Tibial nerve (tissue), 4 donors: ENCODE data around the gene URM1. TPM values are rescaled to one million over a fixed set of nuclear protein-coding genes. Genes with fewer than 3 reads are reported as not detected.

Experiments used
- DNase-seq, 2 donors: peaks; one replicate each; pipeline ENCODE4 v3.0.0-alpha.2; 2019; ENCODE audit warnings: low spot score in 2 of 2
- H3K27ac ChIP-seq, 4 donors: fragments of 200-600 bp; sonication (generic) in 3 of 4; one replicate each; pipeline ENCODE4 v1.5.1; 2017 to 2019; ENCODE audit warnings: mild to moderate bottlenecking in 1 of 4
- H3K27me3 ChIP-seq, 2 donors: fragments of 200-600 bp; sonication (generic) in 1 of 2; one replicate each; pipeline versions ENCODE4 v1.5.1 to v1.6.0; 2017 to 2019
- H3K36me3 ChIP-seq, 3 donors: fragments of 200-600 bp; sonication (generic); one replicate each; pipeline ENCODE4 v1.5.1; 2018 to 2019
- H3K4me1 ChIP-seq, 4 donors: fragments of 200-600 bp; sonication (generic) in 3 of 4; one replicate each; pipeline ENCODE4 v1.5.1; 2017 to 2019
- H3K4me3 ChIP-seq, 4 donors: fragments of 200-600 bp; sonication (generic) in 3 of 4; one replicate each; pipeline ENCODE4 v1.5.1; 2017 to 2019; ENCODE audit warnings: mild to moderate bottlenecking in 1 of 4, moderate library complexity in 1 of 4
- H3K9me3 ChIP-seq, 4 donors: fragments of 200-600 bp; sonication (generic) in 3 of 4; one replicate each; pipeline ENCODE4 v1.5.1; 2017 to 2019
- CTCF ChIP-seq, 5 experiments: fragments of 200-600 bp in 3 of 5; fragments of 450-650 bp in 2 of 5; sonication (generic) in 3 of 5; IDR thresholded peaks; one replicate each; pipeline ENCODE4 v1.5.1; 2016 to 2019; ENCODE audit warnings: antibody characterized with exemption in 5 of 5, mild to moderate bottlenecking in 3 of 5, moderate library complexity in 2 of 5
- EP300 ChIP-seq, 2 donors: sonication (generic); formaldehyde crosslinking; IDR thresholded peaks; one replicate each; pipeline ENCODE4 v1.6.1; 2017; ENCODE audit warnings: antibody characterized with exemption in 2 of 2, mild to moderate bottlenecking in 1 of 2
- POLR2A ChIP-seq, 2 donors: fragments of 450-650 bp; IDR thresholded peaks; one replicate each; pipeline ENCODE4 v1.6.1; 2017; ENCODE audit warnings: antibody characterized with exemption in 2 of 2, mild to moderate bottlenecking in 2 of 2, moderate library complexity in 2 of 2
- WGBS, 2 donors: methylation state at CpG; one replicate each; pipeline ENCODE4 v1.1.5; 2018; 5-methylcytosine and 5-hydroxymethylcytosine counted together
- total RNA-seq, 4 donors: library from RNA; depleted of rRNA; stranded (reverse); fragments of >200 nt; gene quantifications; one replicate each; pipeline ENCODE4 v1.1.0, GENCODE V29; 2016

The URM1 gene
- total RNA-seq, 4 donors from 2014 or later = 18.1 to 25.5 (median 23.2) TPM

- Histone ChIP-seq H3K27ac (no peak overlapping the region), H3K4me3 (no peak overlapping the region), H3K27me3 (no peaks in the 10 kb centered on the region), H3K4me1 (no peaks in the 10 kb centered on the region), H3K36me3 (peaks cover 0 to 89% (median 5%) of the 10 kb centered on the region in 3 donors), H3K9me3 (no peaks in the 10 kb centered on the region)
- no peak for DNase-seq
- whole genome bisulfite sequencing, 2 donors = 84 to 88% methylated on average over 11 of the region's 11 CpGs
- TF ChIP-seq EP300 (IDR thresholded peaks at IDR 0.05) (no peak), CTCF (IDR thresholded peaks at IDR 0.05) (no peak), POLR2A (IDR thresholded peaks at IDR 0.05) (no peak)
Measured at GRCh38 chr9:128390150-128390812, 19.1 kb downstream of the URM1 start.

GRCh38 chr9:128390813-128391711 lies 19.9 kb downstream of the URM1 start:
- no peak for TF ChIP-seq CTCF (IDR thresholded peaks at IDR 0.05)
- TF ChIP-seq EP300 (IDR thresholded peaks at IDR 0.05) = no peak
- no peak for TF ChIP-seq POLR2A (IDR thresholded peaks at IDR 0.05)
- Histone ChIP-seq H3K4me1 (no peaks in the 10 kb centered on the region), H3K36me3 (peaks cover 0 to 81% (median 5%) of the 10 kb centered on the region in 3 donors)

GRCh38 chr9:128391956-128392301 lies 20.8 kb downstream of the URM1 start:
- Histone ChIP-seq H3K4me3 (no peak overlapping the region), H3K27ac (no peak overlapping the region), H3K36me3 (peaks cover 0 to 73% (median 5%) of the 10 kb centered on the region in 3 donors), H3K9me3 (no peaks in the 10 kb centered on the region), H3K4me1 (peaks cover 0 to 2% (median 0%) of the 10 kb centered on the region in 4 donors), H3K27me3 (no peaks in the 10 kb centered on the region)
- DNase-seq = no peak
- 81 to 84% methylated on average over 21 of the region's 21 CpGs for WGBS, 2 donors
- no peak for TF ChIP-seq POLR2A (IDR thresholded peaks at IDR 0.05)

More at GRCh38 chr9:128390813-128391711, 19.9 kb downstream of the URM1 start:
- no peaks in the 10 kb centered on the region for H3K27me3 ChIP-seq
- 90 to 95% methylated on average over 8 of the region's 8 CpGs for WGBS, 2 donors
- H3K9me3 ChIP-seq = no peaks in the 10 kb centered on the region
- H3K4me3 ChIP-seq = no peak overlapping the region
- no peak for DNase-seq
- H3K27ac ChIP-seq = no peak overlapping the region

GRCh38 chr9:128392302-128393144 lies 21.3 kb downstream of the URM1 start:
- no peaks in the 10 kb centered on the region for H3K9me3 ChIP-seq
- WGBS, 2 donors = 77 to 79% methylated on average over 57 to 84 of the region's 88 CpGs
- H3K36me3 ChIP-seq = peaks cover 0 to 67% (median 5%) of the 10 kb centered on the region in 3 donors
- H3K4me3 ChIP-seq = no peak overlapping the region
- H3K27me3 ChIP-seq = no peaks in the 10 kb centered on the region
- DNase-seq = no peak
- TF ChIP-seq EP300 (IDR thresholded peaks at IDR 0.05) (no peak), CTCF (IDR thresholded peaks at IDR 0.05) (no peak), POLR2A (IDR thresholded peaks at IDR 0.05) (no peak)
- H3K4me1 ChIP-seq = peaks cover 0 to 8% (median 0%) of the 10 kb centered on the region in 4 donors
- H3K27ac ChIP-seq = no peak overlapping the region

GRCh38 chr9:128393145-128393775 lies 22.1 kb downstream of the URM1 start:
- H3K4me1 ChIP-seq = peaks cover 0 to 10% (median 0%) of the 10 kb centered on the region in 4 donors
- H3K27ac ChIP-seq = no peak overlapping the region
- H3K27me3 ChIP-seq = no peaks in the 10 kb centered on the region
- no peak for DNase-seq
- TF ChIP-seq POLR2A (IDR thresholded peaks at IDR 0.05) = no peak
- 76% methylated on average over 31 to 33 of the region's 56 CpGs for WGBS, 2 donors
- peaks cover 0 to 59% (median 5%) of the 10 kb centered on the region in 3 donors for H3K36me3 ChIP-seq
- no peak overlapping the region for H3K4me3 ChIP-seq
- no peaks in the 10 kb centered on the region for H3K9me3 ChIP-seq
